Measurements from ENCODE around the gene TMEM196. TPM values are rescaled to one million over a fixed set of nuclear protein-coding genes. Genes with fewer than 3 reads are reported as not detected.

The TMEM196 gene
- total RNA-seq, 1 experiment from 2014 or later, result not detected

DNA sequence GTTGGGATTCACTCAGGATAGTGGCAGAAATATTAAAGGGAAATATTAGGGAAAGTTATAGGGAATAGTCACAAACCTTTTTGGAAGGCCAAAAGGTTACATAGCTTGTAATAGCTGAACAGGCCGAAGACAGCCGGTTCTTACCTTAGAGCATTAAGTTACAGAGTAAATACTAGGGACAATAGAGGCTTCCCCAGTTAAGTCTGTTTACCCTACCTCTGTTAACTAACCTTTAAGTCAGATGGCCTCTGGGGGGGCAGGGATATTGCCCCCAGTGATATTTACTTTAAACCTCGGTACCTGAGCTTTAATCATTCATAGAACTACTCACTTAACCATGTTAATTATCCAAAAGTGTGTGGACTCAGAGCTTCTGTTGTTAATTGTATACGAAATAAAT, 71.9 kb downstream of the TMEM196 start:
- no peak for TF ChIP-seq CTCF (conservative IDR thresholded peaks at IDR 0.05)
- Mint-ChIP-seq H3K27ac (peak overlapping the region in 1 of 3 experiments; percentile 28; a peak in 1 of 7 replicates), H3K36me3 (ENCODE audit: insufficient read depth in 1 of 3, low read depth in 3 of 3) (peaks cover 6 to 21% (median 14%) of the 10 kb centered on the region in 3 experiments; a peak in 6 of 7 replicates)

More for the DNA sequence above, 71.9 kb downstream of the TMEM196 start:
- Mint-ChIP-seq H3K9me3 (no peaks in the 10 kb centered on the region), H3K4me1 (peaks cover 15 to 23% of the 10 kb centered on the region in 2 experiments), H3K27me3 (ENCODE audit: low read depth) (no peaks in the 10 kb centered on the region), H3K4me3 (no peak overlapping the region)
- Histone ChIP-seq H3K27me3 (ENCODE audit: insufficient read depth, low read length) (no peaks in the 10 kb centered on the region), H2BK120ac (ENCODE audit: low read depth, low read length, poor library complexity, severe bottlenecking) (no peak overlapping the region), H3K27ac (ENCODE audit: insufficient read length, low read depth, low read length) (no peak overlapping the region), H2BK15ac (ENCODE audit: low read depth, low read length) (no peak overlapping the region), H3K79me1 (ENCODE audit: insufficient read depth, low read depth, low read length, poor library complexity, severe bottlenecking) (no peaks in the 10 kb centered on the region), H3K9ac (ENCODE audit: extremely low read depth, insufficient read length, low read length) (no peak overlapping the region), H3K23ac (ENCODE audit: insufficient read length, low read depth, low read length) (no peak overlapping the region), H2BK12ac (ENCODE audit: insufficient read length, low read depth, low read length) (no peak overlapping the region), H3K56ac (ENCODE audit: insufficient read length, low read depth, low read length) (no peak overlapping the region), H2AK5ac (ENCODE audit: insufficient read length, low read length) (no peak overlapping the region), H2BK20ac (ENCODE audit: low read depth, low read length, poor library complexity, severe bottlenecking) (no peak overlapping the region), H3K4ac (ENCODE audit: low read depth, low read length) (no peak overlapping the region), H3T11ph (ENCODE audit: low read length) (no peak overlapping the region), H3K18ac (ENCODE audit: insufficient read length, low read depth, low read length) (no peak overlapping the region), H3K4me1 (ENCODE audit: insufficient read depth, low read length) (no peaks in the 10 kb centered on the region), H3K23me2 (ENCODE audit: insufficient read length, low read depth, low read length, poor library complexity, severe bottlenecking) (no peaks in the 10 kb centered on the region), H2AFZ (ENCODE audit: low read length) (no peak overlapping the region), H3K14ac (ENCODE audit: insufficient read depth, low read length) (no peak overlapping the region), H3K9me3 (ENCODE audit: control insufficient read depth, low read depth, low read length) (no peaks in the 10 kb centered on the region), H4K5ac (ENCODE audit: insufficient read length, low read depth, low read length) (no peak overlapping the region), H4K91ac (ENCODE audit: insufficient read length, low read depth, low read length) (no peak overlapping the region), H2BK5ac (ENCODE audit: insufficient read length, low read length) (no peak overlapping the region), H4K8ac (replicated peaks; ENCODE audit: insufficient read length, low read depth, low read length) (no peak overlapping the region), H3K79me2 (ENCODE audit: insufficient read depth, low read length) (no peaks in the 10 kb centered on the region; the same call in 1 of the 2 replicates), H4K20me1 (ENCODE audit: control insufficient read depth, insufficient read depth, insufficient read length) (no peaks in the 10 kb centered on the region), H3K4me2 (ENCODE audit: insufficient read depth, insufficient read length, low read length) (no peak overlapping the region)
- no peak for DNase-seq
- no CpG with 5 or more reads among the region's 4 CpGs for WGBS (ENCODE audit: extremely low coverage, insufficient read length, low lambda C conversion rate)

All from H9 (cell line).